Peyer's patch (tissue), 4 donors: ENCODE results near the gene NPEPL1.

Source experiments
- CTCF ChIP-seq, 6 experiments: fragments of 450-650 bp in 4 of 6; fragments of 200-600 bp in 2 of 6; sonication (generic) in 1 of 6; IDR thresholded peaks; one replicate each; pipeline ENCODE4 v1.5.1; 2017 to 2019; ENCODE audit warnings: antibody characterized with exemption in 6 of 6, mild to moderate bottlenecking in 3 of 6, moderate library complexity in 1 of 6
- POLR2A ChIP-seq, 2 donors: fragments of 450-650 bp; IDR thresholded peaks; one replicate each; pipeline ENCODE4 v1.5.1; 2017; ENCODE audit warnings: antibody characterized with exemption in 2 of 2, mild to moderate bottlenecking in 2 of 2, moderate library complexity in 2 of 2

GRCh38 chr20:58720890-58721289, 28.3 kb downstream of the NPEPL1 start:
- TF ChIP-seq CTCF (IDR thresholded peaks at IDR 0.05) (no peak), POLR2A (IDR thresholded peaks at IDR 0.05) (no peak)
